A549 (cell line): ENCODE measurements around the gene ALDH3B1. TPM values are rescaled to one million over a fixed set of nuclear protein-coding genes. Genes with fewer than 3 reads are reported as not detected.
A peak's percentile ranks its signal among the peaks of the same experiment; 100 is the strongest.
"Not testable (repeated sequence)": the region's sequence is repeated elsewhere in the genome, so short reads cannot be mapped to it uniquely, and the experiment has no call there.

ENCODE experiments used
- ATAC-seq, 2 experiments: fragments of 200-7000 bp in 1 of 2; fragments of >200 bp in 1 of 2; cut with Nextera tagmentation in 1 of 2; cut with Tn5 transposase in 1 of 2; 3 replicates each; pipeline versions ENCODE4 v1.8.0 to v1.9.1; 2018 to 2020; ENCODE audit warnings: mild to moderate bottlenecking in 1 of 2, moderate library complexity in 1 of 2
- CTCF ChIA-PET: fragments of 300-600 bp; sonication (Branson Sonifier 250); formaldehyde crosslinking; extraction: SDS; loops from one replicate; lab custom pipeline; 2021; ENCODE audit warnings: antibody characterized with exemption, inconsistent platforms; lab: Yijun Ruan, JAX
- POLR2A ChIA-PET: fragments of 350-600 bp; formaldehyde crosslinking; extraction: SDS; loops from one replicate; lab custom pipeline; 2021; ENCODE audit warnings: antibody characterized with exemption, inconsistent platforms; lab: Yijun Ruan, JAX
- DNase-seq, 2 experiments: peaks; one replicate each; pipeline versions ENCODE4 v3.0.0 to v3.0.0-alpha.2; 2011 to 2016; ENCODE audit warnings: low read depth in 1 of 2, low spot score in 1 of 2
- FAIRE-seq: peaks from 2 replicates; lab custom pipeline; 2011; peaks lifted over from hg19 to GRCh38; lab: Jason Lieb, UNC
- H3K27ac ChIP-seq, 2 experiments: fragments of >200 bp; sonication (Bioruptor Twin); formaldehyde crosslinking; 3 replicates each; pipeline ENCODE4 v1.5.1; 2016 to 2017
- H3K4me1 ChIP-seq: fragments of >200 bp; sonication (Bioruptor Twin); formaldehyde crosslinking; 3 replicates; pipeline ENCODE4 v1.6.1; 2016
- H3K4me2 ChIP-seq: fragments of >200 bp; sonication (Bioruptor Twin); formaldehyde crosslinking; 3 replicates; pipeline ENCODE4 v1.6.1; 2016
- H3K4me3 ChIP-seq: fragments of >200 bp; sonication (Bioruptor Twin); formaldehyde crosslinking; 3 replicates; pipeline ENCODE4 v1.5.1; 2016
- H3K9me3 ChIP-seq: fragments of >200 bp; sonication (Bioruptor Twin); formaldehyde crosslinking; 3 replicates; pipeline ENCODE4 v1.6.1; 2016
- CBX8 ChIP-seq: fragments of 200-600 bp; sonication (generic); IDR thresholded peaks from 2 replicates; pipeline ENCODE4 v1.6.1; 2016
- CHD2 ChIP-seq: fragments of 150-350 bp; IDR thresholded peaks from 2 replicates; pipeline ENCODE4 v1.6.1; 2014; ENCODE audit warnings: low read length; ENCODE audit not compliant: partially characterized antibody
- EHF ChIP-seq: fragments of 250-450 bp; sonication (Bioruptor Pico); IDR thresholded peaks from 2 replicates; pipeline ENCODE4 v1.5.0; 2020; ENCODE audit warnings: mild to moderate bottlenecking
- JUNB ChIP-seq: fragments of >200 bp; sonication (Bioruptor Twin); formaldehyde crosslinking; IDR thresholded peaks from 2 replicates; pipeline ENCODE4 v1.6.1; 2016
- KDM1A ChIP-seq: fragments of 200-600 bp; sonication (generic); IDR thresholded peaks from 2 replicates; pipeline ENCODE4 v1.6.1; 2016; ENCODE audit warnings: low read depth, mild to moderate bottlenecking
- KDM5A ChIP-seq: fragments of 200-600 bp; sonication (generic); IDR thresholded peaks from 2 replicates; pipeline ENCODE4 v1.6.1; 2016; ENCODE audit warnings: antibody characterized with exemption, mild to moderate bottlenecking
- MYC ChIP-seq: IDR thresholded peaks from 2 replicates; pipeline ENCODE4 v1.6.1; 2012; ENCODE audit warnings: mild to moderate bottlenecking, inconsistent platforms, low read length, improper control_type of control experiment, borderline replicate concordance
- PBX3 ChIP-seq: IDR thresholded peaks from 2 replicates; pipeline ENCODE4 v1.6.1; 2012
- RAD21 ChIP-seq, 2 experiments: fragments of >200 bp in 1 of 2; sonication (Bioruptor Twin) in 1 of 2; formaldehyde crosslinking in 1 of 2; IDR thresholded peaks in 1 of 2; conservative IDR thresholded peaks in 1 of 2; 2 replicates in 1 of 2; 3 replicates in 1 of 2; pipeline ENCODE4 v1.6.1; 2012 to 2018; ENCODE audit warnings: inconsistent platforms in 1 of 2
- REST ChIP-seq: fragments of 200-600 bp; sonication (generic); IDR thresholded peaks from 2 replicates; pipeline ENCODE4 v1.6.1; 2016; ENCODE audit warnings: antibody characterized with exemption, mild to moderate bottlenecking, moderate library complexity
- ZFP36 ChIP-seq: fragments of 450-650 bp; IDR thresholded peaks from 2 replicates; pipeline ENCODE4 v1.6.1; 2014; ENCODE audit warnings: borderline replicate concordance; ENCODE audit not compliant: partially characterized antibody
- ZNF302 ChIP-seq: fragments of 250-450 bp; sonication (Bioruptor Pico); IDR thresholded peaks from 2 replicates; pipeline ENCODE4 v1.9.0; 2021; ENCODE audit warnings: inconsistent platforms, mild to moderate bottlenecking, moderate library complexity
- ZSCAN20 ChIP-seq: fragments of 250-450 bp; sonication (Bioruptor Pico); IDR thresholded peaks from 2 replicates; pipeline ENCODE4 v1.8.0; 2022; ENCODE audit warnings: mild to moderate bottlenecking, moderate library complexity
- WGBS: methylation state at CpG from one replicate; pipeline ENCODE4 v1.1.6; 2017; ENCODE audit errors: missing lambda C conversion rate; 5-methylcytosine and 5-hydroxymethylcytosine counted together
- polyA plus RNA-seq, 4 experiments: library from polyadenylated mRNA; depleted of rRNA in 3 of 4; stranded (reverse); fragments of >200 nt; fragmentation: RNase III in 1 of 4; extraction: RNeasy Plus Mini Kit Qiagen cat#74134 plus additional on column Dnase treatment in 1 of 4; gene quantifications; 2 replicates in 3 of 4; 3 replicates in 1 of 4; pipeline ENCODE4 v1.2.3, GENCODE V29; 2011 to 2017

Gene ALDH3B1
- polyA plus RNA-seq, 2 of the 4 experiments (the other 2 are of a cell fraction): 93.7 to 130 TPM

- H3K27ac ChIP-seq: not testable (repeated sequence)
These were observed 31.2 kb upstream of the ALDH3B1 start for GRCh38 chr11:67978766-67979418.

GRCh38 chr11:67981226-67981625, 28.9 kb upstream of the ALDH3B1 start:
- DNase-seq, H3K4me1 ChIP-seq, FAIRE-seq, ATAC-seq, H3K4me2 ChIP-seq, H3K27ac ChIP-seq, H3K4me3 ChIP-seq, CTCF ChIA-PET, H3K9me3 ChIP-seq, POLR2A ChIA-PET: not testable (repeated sequence)
- WGBS: 82% methylated on average over 10 of the region's 10 CpGs
- TF ChIP-seq REST: peak; percentile 37; the same call in 1 of the 2 replicates

More at GRCh38 chr11:67978766-67979418, 31.2 kb upstream of the ALDH3B1 start:
- ATAC-seq, H3K4me2 ChIP-seq, H3K4me3 ChIP-seq, H3K4me1 ChIP-seq, POLR2A ChIA-PET, DNase-seq, H3K9me3 ChIP-seq, FAIRE-seq: not testable (repeated sequence)
- TF ChIP-seq RAD21 (conservative IDR thresholded peaks at IDR 0.05 in 1 of 2, IDR thresholded peaks at IDR 0.05 in 1 of 2): 0 out of 5 replicates have a peak, but pooled peaks of 1 of the 2 experiments have one; percentile 8
- CTCF ChIA-PET: interaction anchor here (1.4 to 1.5 kb wide), 2 partner anchors 42 to 133 kb away, joined by 3 to 5 read pairs; no protein-coding TSS in a partner anchor
- WGBS: 64% methylated on average over 17 of the region's 17 CpGs

GRCh38 chr11:67982255-67982857, 27.8 kb upstream of the ALDH3B1 start:
- H3K9me3 ChIP-seq, H3K4me2 ChIP-seq, H3K27ac ChIP-seq, FAIRE-seq, ATAC-seq, H3K4me1 ChIP-seq, DNase-seq, H3K4me3 ChIP-seq, POLR2A ChIA-PET: not testable (repeated sequence)
- CTCF ChIA-PET: interaction anchor here (0.6 kb wide), 2 partner anchors 140 to 167 kb away, joined by 3 to 4 read pairs; no protein-coding TSS in a partner anchor
- 76% methylated on average over 17 of the region's 17 CpGs for WGBS

- 38% methylated on average over 6 of the region's 29 CpGs for WGBS
- H3K4me1 ChIP-seq: no peaks in the 10 kb centered on the region; the same call in 2 of the 3 replicates
- H3K9me3 ChIP-seq: no peaks in the 10 kb centered on the region
- H3K27ac ChIP-seq: no peak overlapping the region
- POLR2A ChIA-PET: no interaction called here
- FAIRE-seq: no peak
- no peak for ATAC-seq
- TF ChIP-seq ZFP36: no peak
- TF ChIP-seq KDM1A: no peak
- no peak for TF ChIP-seq EHF (CRISPR knock-in tag)
- TF ChIP-seq CHD2: no peak
- no peak for TF ChIP-seq CBX8
- TF ChIP-seq PBX3: no peak
- TF ChIP-seq ZNF302 (CRISPR knock-in tag): no peak
- TF ChIP-seq JUNB: no peak
- TF ChIP-seq ZSCAN20 (CRISPR knock-in tag): no peak
- no peak for TF ChIP-seq KDM5A
- no peak for TF ChIP-seq MYC
- no peak for DNase-seq
- peak overlapping the region; percentile 58 for H3K4me2 ChIP-seq
- CTCF ChIA-PET: no interaction called here
- H3K4me3 ChIP-seq: no peak overlapping the region
These were observed 26.2 kb upstream of the ALDH3B1 start for GRCh38 chr11:67983951-67984350.

GRCh38 chr11:67985302-67985701, 24.8 kb upstream of the ALDH3B1 start:
- H3K27ac ChIP-seq, POLR2A ChIA-PET, CTCF ChIA-PET, H3K4me2 ChIP-seq, FAIRE-seq, H3K4me3 ChIP-seq, ATAC-seq, DNase-seq, H3K4me1 ChIP-seq, H3K9me3 ChIP-seq: not testable (repeated sequence)
- WGBS: 33% methylated on average over 6 of the region's 6 CpGs

GRCh38 chr11:67990546-67991346, 19.4 kb upstream of the ALDH3B1 start:
- POLR2A ChIA-PET, CTCF ChIA-PET, H3K27ac ChIP-seq, H3K4me3 ChIP-seq, H3K9me3 ChIP-seq, H3K4me1 ChIP-seq, FAIRE-seq, ATAC-seq, H3K4me2 ChIP-seq, DNase-seq: not testable (repeated sequence)
- 92% methylated on average over 31 of the region's 58 CpGs for WGBS
